SHP77 (cell line): ENCODE data around the gene PTPRF.

Experiments used
- DNase-seq, 2 experiments: peaks; one replicate each; lab custom pipeline; 2025; lab: John Stamatoyannopoulos, UW

PTPRF gene

DNA sequence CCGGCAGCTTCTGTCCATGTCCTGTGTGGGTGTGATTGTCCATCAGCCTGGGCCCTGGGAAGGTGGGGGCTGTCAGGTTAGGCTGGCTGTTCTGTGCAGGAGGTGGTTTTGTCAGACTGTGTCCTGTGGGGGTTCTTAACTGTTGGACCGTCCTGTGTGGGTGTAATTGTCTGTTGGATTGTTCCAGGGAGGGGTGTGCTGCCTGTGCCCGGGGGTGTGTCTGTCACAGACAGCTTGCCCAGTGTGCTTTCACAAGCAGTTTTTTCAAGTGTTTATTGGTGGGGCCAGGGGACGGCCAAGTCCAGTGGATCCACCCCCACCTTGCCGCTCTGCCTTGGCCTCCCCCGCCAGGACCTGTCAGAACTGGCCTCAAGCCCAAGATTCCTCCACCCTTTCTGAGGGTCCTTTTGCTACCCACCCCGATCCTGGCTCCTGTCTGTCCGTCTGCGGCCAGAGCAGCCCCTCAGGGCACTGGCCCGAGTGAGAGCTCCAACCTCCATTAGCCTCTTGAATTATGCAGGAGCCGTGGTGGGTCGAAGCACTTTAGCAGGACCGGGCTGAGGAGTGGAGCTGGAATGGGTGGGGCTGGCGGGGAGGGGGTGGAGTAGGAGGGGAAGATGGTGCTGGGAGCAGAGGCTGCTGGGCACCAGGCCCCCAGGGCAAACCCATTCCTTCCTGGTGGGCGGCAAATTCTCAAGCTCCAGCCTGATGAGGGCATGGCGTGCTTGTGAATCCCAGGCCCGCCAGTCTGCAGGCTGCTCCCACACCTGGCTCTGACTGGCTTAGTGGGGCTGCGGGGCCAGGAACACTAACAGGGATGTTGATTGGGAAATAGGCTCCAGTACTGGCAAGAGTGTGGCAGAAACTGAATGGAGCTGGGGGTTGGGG lies 47.2 kb downstream of the PTPRF start:
- DNase-seq, result no peak

DNA sequence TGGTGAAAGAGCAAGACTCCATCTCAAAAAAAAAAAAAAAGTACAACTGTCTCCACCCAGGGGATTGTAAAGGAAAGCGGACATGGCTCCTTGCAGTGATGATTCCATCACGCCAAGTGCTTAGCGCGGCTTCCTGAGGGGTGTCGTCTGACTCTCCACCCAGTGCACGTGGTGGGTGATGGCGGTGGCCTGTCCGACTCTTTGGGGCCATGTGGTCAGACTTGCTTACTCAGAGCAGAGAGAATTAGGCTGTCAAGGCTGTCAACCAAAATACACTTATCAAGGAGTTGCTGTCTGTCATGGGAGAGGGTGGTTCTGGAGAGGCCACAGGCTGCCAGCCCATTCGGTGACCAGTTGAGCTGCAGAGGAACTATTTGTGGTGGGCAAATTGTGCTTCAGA lies 49.4 kb downstream of the PTPRF start:
- DNase-seq, result no peak

DNA sequence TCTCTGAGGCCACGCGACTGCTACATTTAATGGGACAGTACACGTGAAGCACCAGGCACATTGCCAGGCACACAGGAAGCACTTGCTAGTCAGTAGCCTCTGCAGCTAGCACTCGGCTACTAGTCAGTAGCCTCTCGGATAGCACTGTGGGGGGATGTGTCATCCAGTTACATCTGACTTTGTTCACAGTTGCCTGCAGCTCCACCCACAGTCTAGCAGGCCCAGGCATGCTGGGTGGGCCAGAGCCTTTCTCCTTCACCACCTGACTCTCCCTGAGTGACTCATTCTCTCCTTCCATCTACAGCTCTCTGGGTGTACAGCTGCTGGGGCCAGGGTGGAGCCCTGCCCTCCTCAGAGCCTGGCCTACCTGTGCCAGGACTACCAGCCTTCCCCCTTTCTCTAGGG lies 51.5 kb downstream of the PTPRF start:
- DNase-seq, result peak; percentile 75 to 76

DNA sequence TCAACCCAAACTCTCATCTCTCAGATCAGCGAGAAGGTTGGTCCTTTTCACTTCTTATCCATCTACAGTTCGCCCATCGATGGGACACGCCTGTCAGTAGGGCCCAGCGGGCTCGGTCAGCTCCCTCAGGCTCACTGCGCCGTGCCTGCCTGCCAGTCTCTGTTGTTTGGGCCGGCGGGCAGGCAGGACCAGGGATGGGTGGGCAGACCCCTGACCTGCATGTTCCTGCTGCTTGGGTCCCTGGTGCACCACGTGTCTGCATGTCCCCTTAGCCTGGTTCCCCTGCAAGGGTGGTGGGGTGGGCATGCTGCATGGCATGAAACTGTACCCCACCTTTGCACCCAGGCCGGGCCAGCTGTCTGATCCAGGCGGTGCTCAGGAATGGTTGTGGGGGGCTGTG lies 52.4 kb downstream of the PTPRF start:
- DNase-seq, result no peak

DNA sequence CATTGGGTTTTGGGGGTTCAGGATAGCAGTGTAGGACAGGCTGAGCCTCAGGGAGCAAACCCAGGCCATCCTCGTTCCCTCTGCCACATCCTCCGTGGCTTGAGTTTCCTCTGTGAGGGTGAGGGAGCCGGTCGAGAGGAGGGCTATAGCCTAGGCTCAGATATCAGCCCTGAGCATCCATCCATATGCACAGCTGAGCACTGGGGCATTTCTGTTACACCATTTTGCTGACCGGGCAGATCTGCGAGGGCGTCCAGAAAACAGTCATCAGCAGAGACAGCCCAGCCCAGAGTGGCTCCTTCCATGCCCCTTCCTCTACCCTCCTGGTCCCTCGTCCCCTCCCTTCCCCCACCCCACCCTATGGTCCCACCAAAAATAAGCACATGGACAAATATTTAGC lies 53.5 kb downstream of the PTPRF start:
- DNase-seq, result no peak

DNA sequence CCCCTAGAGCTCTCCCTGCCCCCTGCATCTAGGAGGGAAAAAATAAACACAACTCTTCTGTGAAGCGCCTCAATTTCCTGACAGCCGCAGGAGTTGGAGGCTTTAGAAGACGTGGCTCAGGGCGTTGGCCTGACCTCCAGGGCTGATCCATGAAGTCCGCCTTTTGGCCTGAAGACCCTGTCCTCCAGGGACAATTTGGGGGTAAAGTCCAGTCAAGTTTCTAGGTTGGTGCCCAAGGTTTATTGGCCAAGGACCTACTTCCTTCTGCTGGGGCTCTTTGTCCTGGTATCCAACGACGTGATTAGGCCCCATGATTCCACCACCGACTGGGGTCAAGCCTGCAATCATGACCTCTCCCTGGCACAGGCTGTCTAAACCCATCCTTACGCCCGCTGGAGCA lies 54.9 kb downstream of the PTPRF start:
- no peak for DNase-seq

DNA sequence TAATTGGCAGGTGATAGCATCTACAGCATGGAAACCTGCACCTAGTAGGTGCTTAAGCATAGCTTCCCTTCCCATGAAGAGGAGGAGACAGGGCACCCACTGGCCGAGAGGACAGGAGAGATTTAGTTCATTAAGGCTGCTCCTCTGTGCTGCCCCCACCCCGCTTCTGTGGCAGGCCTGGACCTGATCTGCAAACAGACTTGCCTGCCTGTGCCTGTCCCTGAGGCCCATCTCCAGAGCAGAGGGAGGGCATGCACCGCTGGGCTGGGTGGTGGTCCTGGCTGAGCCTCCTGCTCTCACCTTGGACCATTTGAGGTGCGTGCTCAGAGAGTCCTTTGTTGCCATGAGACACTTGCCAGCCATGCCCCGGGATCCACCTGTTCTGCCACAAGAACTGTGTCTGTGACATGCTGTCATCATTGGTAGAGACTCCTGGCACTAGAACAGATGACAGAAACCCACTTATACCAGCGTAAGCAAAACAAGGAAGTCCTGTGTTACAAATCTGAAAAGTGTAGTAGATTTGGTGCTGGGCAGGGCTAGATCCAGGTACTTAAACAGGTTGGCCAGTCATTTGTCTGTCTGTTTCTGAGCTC lies 55.6 kb downstream of the PTPRF start:
- DNase-seq, result no peak

DNA sequence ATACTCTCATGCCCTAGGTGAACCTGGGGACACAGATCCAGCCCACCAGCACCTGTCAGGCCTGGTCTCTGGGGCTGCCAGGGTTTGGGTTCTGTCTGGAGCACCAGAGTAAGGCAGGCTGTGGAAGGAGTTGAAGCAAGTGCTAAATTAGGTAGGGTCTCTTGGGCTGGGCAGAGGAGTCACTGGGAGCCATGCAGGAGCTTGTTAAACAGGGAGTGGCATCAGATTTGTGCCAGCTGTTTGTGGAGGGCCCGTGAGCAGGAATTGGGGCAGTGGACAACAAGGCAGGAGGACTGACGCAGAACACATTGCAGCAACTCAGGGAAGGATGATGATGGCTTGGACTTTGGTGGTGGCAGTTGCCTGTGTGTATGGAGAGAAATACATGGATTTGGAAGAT lies 56.3 kb downstream of the PTPRF start:
- no peak for DNase-seq

DNA sequence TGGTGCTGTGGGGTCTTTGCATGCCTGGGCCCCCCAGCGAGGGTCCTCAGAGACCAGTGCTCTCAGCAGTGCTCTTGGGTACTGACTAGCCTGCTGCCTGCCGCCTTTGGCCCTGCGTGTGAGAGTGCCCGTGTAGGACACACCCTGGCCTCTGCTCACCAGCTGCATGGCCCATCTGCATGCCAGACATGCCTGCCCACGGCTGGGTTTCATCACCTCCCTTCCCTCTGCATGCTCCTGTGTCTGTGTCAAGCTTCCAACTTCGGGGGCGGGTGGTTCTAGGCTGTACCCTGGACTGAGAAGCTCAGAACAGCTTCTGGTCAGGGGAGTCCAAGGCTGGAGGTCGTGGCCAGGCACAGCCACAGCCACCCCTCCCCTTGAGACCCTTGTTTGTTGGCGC lies 56.9 kb downstream of the PTPRF start:
- no peak for DNase-seq

DNA sequence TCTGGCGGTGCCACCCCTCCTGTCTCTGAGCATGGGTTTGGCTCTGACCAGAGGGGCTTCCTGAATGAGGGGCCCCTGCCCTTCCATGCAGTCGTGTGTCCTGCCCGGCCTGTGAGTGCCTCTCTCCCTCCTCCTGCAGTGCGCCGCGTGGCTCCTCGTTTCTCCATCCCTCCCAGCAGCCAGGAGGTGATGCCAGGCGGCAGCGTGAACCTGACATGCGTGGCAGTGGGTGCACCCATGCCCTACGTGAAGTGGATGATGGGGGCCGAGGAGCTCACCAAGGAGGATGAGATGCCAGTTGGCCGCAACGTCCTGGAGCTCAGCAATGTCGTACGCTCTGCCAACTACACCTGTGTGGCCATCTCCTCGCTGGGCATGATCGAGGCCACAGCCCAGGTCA lies 57.9 kb downstream of the PTPRF start:
- DNase-seq, result no peak

DNA sequence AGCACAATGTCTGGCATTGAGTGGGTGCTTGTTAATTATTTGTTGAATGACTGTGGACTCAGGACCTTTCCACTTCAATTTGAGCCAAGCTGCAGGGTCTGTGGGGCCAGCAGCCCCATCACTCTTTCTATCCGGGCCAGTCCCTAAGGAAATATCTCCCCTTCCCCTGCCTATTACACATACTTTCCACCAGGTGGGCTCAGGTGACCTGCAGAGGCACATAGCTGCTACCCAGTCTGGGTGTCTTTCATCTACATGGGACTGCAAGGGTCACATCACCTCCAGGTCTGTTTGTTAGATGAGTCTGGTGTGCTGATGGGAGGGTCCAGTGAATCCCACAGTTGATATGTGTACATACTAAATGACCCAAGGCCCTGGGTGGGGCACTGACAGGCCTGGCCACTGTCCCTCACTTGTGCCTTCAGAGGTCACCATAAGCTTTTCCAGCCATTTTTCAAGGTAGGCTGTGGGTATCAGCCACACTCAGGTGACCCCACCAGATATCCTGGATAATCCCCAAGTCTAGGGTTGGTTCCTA lies 59.8 kb downstream of the PTPRF start:
- DNase-seq, result no peak

DNA sequence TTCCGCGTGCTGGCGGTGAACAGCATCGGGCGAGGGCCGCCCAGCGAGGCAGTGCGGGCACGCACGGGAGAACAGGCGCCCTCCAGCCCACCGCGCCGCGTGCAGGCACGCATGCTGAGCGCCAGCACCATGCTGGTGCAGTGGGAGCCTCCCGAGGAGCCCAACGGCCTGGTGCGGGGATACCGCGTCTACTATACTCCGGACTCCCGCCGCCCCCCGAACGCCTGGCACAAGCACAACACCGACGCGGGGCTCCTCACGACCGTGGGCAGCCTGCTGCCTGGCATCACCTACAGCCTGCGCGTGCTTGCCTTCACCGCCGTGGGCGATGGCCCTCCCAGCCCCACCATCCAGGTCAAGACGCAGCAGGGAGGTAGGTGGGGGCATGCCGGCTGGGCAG lies 60.5 kb downstream of the PTPRF start:
- DNase-seq, result no peak

DNA sequence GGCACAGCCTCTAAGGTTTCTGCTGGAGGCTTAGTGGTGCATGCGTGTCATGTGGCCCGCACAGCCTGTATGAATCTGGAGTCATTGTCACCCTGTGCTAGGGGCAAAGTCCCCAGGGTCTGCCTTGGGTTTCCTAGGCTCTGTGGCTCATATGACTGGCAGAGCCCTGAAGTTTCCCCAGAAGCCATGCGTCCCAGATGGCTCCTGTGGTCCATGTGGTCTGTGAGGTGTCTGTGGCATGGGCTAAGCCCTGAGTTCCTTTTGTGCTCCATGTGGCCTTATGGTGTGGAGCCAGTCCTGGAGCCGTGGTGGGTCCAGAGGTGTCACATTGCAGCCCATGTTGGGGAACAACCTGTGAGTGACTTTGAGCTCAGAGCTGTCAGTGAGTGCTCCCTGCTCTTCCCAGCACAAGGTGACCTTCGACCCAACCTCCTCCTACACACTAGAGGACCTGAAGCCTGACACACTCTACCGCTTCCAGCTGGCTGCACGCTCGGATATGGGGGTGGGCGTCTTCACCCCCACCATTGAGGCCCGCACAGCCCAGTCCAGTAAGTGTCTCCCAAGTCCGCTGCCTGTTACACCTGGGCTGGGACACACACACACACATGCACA lies 61.5 kb downstream of the PTPRF start:
- no peak for DNase-seq

DNA sequence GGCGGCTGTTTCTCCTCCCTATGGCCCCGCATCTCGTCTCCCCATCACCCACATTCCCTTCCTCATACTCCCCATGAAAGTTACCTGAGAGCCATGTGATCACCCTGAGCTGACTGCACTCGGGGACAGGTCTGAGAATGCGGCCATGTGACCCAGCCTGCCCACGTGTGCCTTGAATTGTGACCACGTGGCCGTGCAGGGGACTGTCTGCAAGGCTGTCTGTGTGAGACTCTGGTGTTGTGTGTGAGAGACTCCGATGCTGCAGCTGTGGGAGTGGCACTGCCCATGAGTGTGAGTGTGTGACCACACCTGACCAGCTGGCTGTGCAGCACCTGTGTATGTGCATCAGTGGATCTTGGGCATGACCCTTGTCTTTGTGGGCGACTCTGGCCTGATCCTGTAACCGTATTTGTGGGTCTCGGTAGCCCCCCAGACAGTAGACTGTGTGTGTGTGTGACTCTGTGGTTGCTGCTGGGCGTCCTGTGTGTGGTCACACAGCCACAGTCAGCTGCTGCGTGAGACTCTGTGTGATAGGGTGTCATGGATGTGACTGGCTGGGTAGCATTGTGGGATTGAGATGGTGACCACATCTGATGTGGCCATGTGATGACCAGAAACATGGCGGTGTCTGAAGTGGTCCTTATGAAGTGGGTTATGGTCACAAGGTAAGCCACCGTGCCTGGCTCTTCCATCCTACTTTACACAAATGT lies 62.4 kb downstream of the PTPRF start:
- no peak for DNase-seq

DNA sequence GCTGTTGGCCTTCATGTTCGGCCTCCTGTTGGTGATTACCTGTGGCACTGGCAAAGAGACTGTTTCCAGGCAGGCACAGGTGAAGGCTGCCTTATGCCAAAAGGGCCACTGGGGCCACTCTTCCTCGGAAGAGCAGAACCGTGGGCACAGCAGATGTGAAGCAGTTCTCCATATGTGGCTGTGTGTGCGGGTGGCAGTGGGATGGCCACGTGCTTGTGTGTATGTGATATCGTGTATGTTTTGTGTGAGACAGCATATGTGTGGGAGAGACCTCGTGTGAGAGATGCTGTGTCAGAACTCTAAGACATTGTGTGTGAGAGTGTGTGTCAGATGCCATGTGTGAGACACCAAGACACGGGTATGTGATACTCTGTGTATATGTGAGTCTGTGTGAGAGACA lies 65.9 kb downstream of the PTPRF start:
- no peak for DNase-seq

DNA sequence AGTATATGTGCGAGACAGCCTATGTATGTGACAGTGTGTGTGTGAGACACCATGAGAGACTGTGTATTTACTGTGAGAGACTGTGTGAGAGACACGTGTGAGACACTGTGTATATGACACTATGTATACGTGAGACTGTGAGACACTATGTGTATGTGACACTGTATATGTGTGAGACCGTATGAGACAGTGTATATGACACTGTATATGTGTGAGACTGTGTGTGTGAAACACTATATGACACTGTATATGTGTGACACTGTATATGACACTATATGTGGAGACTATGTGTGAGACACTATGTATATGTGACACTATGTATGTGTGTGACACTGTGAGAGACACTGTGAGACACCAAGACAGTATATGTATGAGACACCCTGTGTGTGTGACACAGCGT lies 66.3 kb downstream of the PTPRF start:
- DNase-seq, result no peak

DNA sequence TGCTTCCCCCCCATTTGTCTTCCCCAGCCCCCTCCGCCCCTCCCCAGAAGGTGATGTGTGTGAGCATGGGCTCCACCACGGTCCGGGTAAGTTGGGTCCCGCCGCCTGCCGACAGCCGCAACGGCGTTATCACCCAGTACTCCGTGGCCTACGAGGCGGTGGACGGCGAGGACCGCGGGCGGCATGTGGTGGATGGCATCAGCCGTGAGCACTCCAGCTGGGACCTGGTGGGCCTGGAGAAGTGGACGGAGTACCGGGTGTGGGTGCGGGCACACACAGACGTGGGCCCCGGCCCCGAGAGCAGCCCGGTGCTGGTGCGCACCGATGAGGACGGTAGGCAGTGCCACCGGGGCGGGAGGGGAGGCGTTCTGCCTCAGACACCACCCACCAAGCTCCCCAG lies 67.0 kb downstream of the PTPRF start:
- no peak for DNase-seq

DNA sequence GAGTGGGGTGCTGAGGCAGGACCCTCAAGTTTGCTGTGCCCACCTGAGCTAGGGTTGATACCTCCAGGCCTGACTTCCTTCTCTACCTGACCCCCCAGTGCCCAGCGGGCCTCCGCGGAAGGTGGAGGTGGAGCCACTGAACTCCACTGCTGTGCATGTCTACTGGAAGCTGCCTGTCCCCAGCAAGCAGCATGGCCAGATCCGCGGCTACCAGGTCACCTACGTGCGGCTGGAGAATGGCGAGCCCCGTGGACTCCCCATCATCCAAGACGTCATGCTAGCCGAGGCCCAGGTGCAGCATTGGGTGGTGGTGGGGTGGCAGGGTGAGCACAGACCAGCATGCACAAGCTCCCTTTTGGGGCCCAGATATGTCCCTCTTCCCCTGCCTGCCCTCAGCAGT lies 67.9 kb downstream of the PTPRF start:
- DNase-seq, result no peak

DNA sequence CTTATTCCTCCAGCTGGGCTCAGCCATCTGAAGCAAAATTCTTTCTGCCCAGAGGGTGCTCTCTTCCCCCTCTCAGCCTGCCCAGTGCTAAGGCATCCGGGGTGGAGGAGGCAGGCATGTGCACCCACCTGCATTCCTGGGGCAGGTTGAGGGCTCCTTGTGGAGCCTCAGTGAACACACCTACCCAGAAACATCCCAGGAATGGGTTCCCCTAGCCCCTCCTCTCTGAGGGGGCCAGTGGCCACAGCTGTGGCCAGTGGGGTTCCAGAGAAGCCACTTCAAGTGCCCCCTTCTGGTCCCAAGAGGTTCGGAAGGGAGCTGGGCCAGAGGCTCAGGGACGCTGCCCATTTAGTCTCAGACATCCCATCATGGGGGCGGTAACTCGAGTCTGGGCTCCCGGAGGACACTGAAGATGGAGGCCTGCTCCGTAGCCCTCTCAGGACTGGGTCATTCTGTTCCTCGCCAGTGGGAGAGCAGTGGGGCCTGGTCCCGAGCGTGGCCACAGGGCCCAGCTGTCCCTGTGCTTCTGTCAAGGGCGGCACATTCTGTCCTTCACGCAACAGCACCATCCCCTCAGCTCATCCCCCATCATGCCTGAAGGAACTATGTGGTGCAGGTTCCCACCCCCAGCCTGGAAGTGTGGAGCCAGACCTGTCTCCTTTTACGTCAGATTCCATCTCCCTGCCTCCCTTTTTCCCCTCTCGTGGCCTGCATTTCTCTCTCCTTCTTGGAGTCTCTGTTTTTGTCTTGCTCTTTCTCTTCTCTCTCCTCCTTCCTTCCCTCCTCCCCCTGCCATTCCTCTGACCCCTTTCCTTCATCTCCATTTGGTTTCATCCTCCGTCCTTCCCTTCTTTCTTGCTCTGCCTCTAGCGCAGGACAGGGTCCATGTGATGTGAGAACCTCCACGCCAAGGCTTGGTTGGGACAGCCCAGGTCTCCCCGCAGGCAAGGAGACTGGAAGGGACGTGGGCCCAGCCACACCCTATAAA lies 69.6 kb downstream of the PTPRF start:
- DNase-seq, result no peak

DNA sequence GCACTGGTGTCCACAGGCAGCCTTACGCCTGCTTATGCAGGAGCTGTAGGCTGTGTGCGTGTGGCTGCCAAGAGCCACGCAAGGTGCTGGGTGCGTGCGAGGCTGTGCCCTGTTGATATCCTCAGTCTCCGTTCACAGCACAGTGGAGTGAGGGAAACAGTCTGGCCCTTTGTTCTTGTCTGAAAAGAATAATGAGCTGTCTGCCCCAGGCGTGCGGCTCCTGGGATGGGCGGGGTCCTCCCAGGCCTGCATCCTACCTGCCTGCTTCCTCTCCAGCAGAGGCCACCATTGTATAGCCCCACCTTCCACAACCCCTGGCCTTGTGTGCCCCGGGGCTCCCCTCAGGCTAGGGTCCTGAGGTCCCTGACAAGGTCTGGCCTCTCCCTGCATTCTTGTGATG lies 72.3 kb downstream of the PTPRF start:
- no peak for DNase-seq

DNA sequence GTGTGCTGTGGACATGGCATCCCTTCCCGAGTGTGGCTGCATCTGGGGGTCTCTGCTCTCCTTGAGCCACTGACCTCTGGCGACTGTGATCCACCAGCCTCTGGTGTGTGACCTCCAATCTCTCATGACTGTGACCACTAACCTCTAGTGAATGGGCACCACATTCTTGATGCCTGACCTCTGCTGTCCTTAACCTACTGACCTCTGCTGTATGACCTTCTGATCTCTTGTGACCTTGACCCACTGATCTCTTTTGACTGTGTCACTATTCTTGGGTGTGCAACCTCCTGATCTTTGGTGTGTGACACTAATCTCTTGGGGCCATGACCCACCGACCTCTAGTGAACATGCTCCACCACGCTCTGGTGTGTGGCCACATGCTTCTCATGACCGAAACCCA lies 73.5 kb downstream of the PTPRF start:
- no peak for DNase-seq
